MCF 10A (cell line): ENCODE results near the gene MOV10. TPM values are rescaled to one million over a fixed set of nuclear protein-coding genes. Genes with fewer than 3 reads are reported as not detected.

Experiments used
- BruUV-seq: library from RNA; stranded (reverse); fragments of 400-500 nt; replicated peaks from 2 replicates; lab custom pipeline; 2021; lab: Mats Ljungman, UMichigan
- CTCF ChIA-PET: fragments of 300-600 bp; sonication (Branson Sonifier 250); formaldehyde crosslinking; extraction: SDS; loops from one replicate; lab custom pipeline; 2021; ENCODE audit warnings: antibody characterized with exemption, inconsistent platforms; lab: Yijun Ruan, JAX
- POLR2A ChIA-PET: fragments of 300-600, 350-650 bp; sonication (Branson Sonifier 250); formaldehyde crosslinking; extraction: SDS; loops from one replicate; lab custom pipeline; 2020; ENCODE audit warnings: antibody characterized with exemption, inconsistent platforms; lab: Yijun Ruan, JAX
- DNase-seq: peaks from one replicate; pipeline ENCODE4 v3.0.0-alpha.2; 2018; ENCODE audit not compliant: unreplicated experiment
- H3K27ac Mint-ChIP-seq: one replicate; pipeline ENCODE4 v1.8.0; 2022; ENCODE audit warnings: mild to moderate bottlenecking, low read depth, mixed read lengths; ENCODE audit not compliant: unreplicated experiment
- H3K27me3 Mint-ChIP-seq: one replicate; pipeline ENCODE4 v1.8.0; 2022; ENCODE audit warnings: mixed read lengths; ENCODE audit not compliant: insufficient read depth, unreplicated experiment
- H3K36me3 Mint-ChIP-seq: one replicate; pipeline ENCODE4 v1.8.0; 2022; ENCODE audit warnings: mild to moderate bottlenecking, moderate library complexity, mixed read lengths; ENCODE audit not compliant: insufficient read depth, unreplicated experiment
- H3K4me1 Mint-ChIP-seq: one replicate; pipeline ENCODE4 v1.8.0; 2022; ENCODE audit warnings: mixed read lengths; ENCODE audit not compliant: insufficient read depth, unreplicated experiment
- H3K4me3 Mint-ChIP-seq: one replicate; pipeline ENCODE4 v1.8.0; 2022; ENCODE audit warnings: mild to moderate bottlenecking, moderate library complexity, mixed read lengths; ENCODE audit not compliant: unreplicated experiment
- H3K9me3 Mint-ChIP-seq: one replicate; pipeline ENCODE4 v1.8.0; 2022; ENCODE audit warnings: mixed read lengths; ENCODE audit not compliant: unreplicated experiment
- intact Hi-C: fragments of 100-400 bp; cut with micrococcal nuclease; formaldehyde crosslinking; loops from 2 replicates; pipeline ENCODE4 v1.14.1; 2022
- total RNA-seq: library from RNA; stranded (reverse); gene quantifications from 2 replicates; pipeline ENCODE4 v1.2.3, GENCODE V29; 2022
- TF ChIP-seq, protein P1 (sequence below): fragments of 200-600 bp; IDR thresholded peaks from one replicate; pipeline ENCODE4 v1.8.0; 2022; ENCODE audit warnings: antibody characterized with exemption, mild to moderate bottlenecking; ENCODE audit not compliant: unreplicated experiment

MOV10 gene
- total RNA-seq, 1 experiment from 2014 or later, result 55.6 TPM

DNA sequence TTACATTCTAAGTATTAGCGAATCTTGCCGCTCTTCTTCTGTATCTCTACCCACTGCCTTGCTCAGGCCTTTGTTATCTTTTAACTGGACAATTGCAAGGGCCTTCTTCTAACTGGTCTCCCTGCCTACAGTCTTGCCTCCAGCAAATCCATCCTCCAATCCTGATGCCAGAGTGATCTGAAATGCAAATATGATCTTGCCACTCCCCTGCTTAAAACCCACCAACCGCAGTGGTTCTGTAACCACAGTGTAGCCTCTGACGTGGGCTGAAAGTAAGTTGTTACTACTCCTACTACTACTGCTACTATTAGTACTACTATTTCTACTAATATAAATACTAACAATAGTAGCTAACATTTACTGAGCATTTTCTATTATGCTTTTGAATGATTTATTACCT, 12.4 kb downstream of the MOV10 start:
- no peak overlapping the region for H3K4me3 Mint-ChIP-seq
- no peaks in the 10 kb centered on the region for H3K27me3 Mint-ChIP-seq
- peaks cover 23% of the 10 kb centered on the region for H3K36me3 Mint-ChIP-seq
- POLR2A ChIA-PET, result interaction anchor here (0.5 to 7.5 kb wide), 9 partner anchors 13 to 295 kb away, joined by 3 to 85 read pairs (median 4); partner anchors contain the start of genes MOV10, PPM1J, RHOC and ST7L
- DNase-seq, result no peak
- intact Hi-C loops, result loop anchor here (1.0 kb wide), 1 partner anchor 18 kb away; no protein-coding TSS in a partner anchor
- no TSS peak for BruUV-seq
- peak overlapping the region; percentile 96 for H3K27ac Mint-ChIP-seq
- TF ChIP-seq, protein P1, sequence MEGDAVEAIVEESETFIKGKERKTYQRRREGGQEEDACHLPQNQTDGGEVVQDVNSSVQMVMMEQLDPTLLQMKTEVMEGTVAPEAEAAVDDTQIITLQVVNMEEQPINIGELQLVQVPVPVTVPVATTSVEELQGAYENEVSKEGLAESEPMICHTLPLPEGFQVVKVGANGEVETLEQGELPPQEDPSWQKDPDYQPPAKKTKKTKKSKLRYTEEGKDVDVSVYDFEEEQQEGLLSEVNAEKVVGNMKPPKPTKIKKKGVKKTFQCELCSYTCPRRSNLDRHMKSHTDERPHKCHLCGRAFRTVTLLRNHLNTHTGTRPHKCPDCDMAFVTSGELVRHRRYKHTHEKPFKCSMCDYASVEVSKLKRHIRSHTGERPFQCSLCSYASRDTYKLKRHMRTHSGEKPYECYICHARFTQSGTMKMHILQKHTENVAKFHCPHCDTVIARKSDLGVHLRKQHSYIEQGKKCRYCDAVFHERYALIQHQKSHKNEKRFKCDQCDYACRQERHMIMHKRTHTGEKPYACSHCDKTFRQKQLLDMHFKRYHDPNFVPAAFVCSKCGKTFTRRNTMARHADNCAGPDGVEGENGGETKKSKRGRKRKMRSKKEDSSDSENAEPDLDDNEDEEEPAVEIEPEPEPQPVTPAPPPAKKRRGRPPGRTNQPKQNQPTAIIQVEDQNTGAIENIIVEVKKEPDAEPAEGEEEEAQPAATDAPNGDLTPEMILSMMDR, result no peak
- peaks cover 31% of the 10 kb centered on the region for H3K4me1 Mint-ChIP-seq
- peaks cover 7% of the 10 kb centered on the region for H3K9me3 Mint-ChIP-seq
- CTCF ChIA-PET, result interaction anchor here (3.2 kb wide), 1 partner anchor 11 kb away, joined by 16 read pairs; the partner anchor contains the start of gene MOV10

DNA sequence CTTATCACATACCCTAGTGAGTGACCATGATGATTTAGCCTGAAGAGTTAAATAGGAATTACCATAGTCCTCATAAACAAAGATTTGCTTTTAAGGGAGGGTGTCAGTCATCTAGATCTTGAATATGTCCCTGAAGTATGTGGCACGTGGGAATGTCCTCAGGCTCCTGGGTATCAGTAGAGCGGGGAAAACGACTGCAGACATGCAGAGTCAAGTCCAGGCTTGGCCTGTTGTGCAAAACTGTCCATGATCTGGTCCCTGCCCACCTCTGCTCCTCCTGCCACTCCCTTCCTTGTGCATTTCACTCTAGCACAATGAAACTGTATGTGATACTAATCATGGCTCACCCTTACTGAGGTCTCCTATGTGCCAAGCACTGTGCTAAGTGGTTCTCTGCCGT, 12.9 kb downstream of the MOV10 start:
- no TSS peak for BruUV-seq
- H3K4me1 Mint-ChIP-seq, result peaks cover 31% of the 10 kb centered on the region
- no peaks in the 10 kb centered on the region for H3K27me3 Mint-ChIP-seq
- peak; percentile 93 for DNase-seq
- peaks cover 7% of the 10 kb centered on the region for H3K9me3 Mint-ChIP-seq
- H3K27ac Mint-ChIP-seq, result peak overlapping the region; percentile 96
- ChIA-PET POLR2A (interaction anchor here (0.7 to 7.5 kb wide), 6 partner anchors 13 to 270 kb away, joined by 3 to 85 read pairs (median 10); partner anchors contain the start of genes MOV10, RHOC and ST7L), CTCF (interaction anchor here (0.9 kb wide), 2 partner anchors 28 to 386 kb away, joined by 3 to 6 read pairs; partner anchors contain the start of gene LRIG2)
- TF ChIP-seq, protein P1, result no peak
- H3K4me3 Mint-ChIP-seq, result no peak overlapping the region
- H3K36me3 Mint-ChIP-seq, result peaks cover 25% of the 10 kb centered on the region
- intact Hi-C loops, result loop anchor here (1.0 kb wide), 1 partner anchor 18 kb away; no protein-coding TSS in a partner anchor

DNA sequence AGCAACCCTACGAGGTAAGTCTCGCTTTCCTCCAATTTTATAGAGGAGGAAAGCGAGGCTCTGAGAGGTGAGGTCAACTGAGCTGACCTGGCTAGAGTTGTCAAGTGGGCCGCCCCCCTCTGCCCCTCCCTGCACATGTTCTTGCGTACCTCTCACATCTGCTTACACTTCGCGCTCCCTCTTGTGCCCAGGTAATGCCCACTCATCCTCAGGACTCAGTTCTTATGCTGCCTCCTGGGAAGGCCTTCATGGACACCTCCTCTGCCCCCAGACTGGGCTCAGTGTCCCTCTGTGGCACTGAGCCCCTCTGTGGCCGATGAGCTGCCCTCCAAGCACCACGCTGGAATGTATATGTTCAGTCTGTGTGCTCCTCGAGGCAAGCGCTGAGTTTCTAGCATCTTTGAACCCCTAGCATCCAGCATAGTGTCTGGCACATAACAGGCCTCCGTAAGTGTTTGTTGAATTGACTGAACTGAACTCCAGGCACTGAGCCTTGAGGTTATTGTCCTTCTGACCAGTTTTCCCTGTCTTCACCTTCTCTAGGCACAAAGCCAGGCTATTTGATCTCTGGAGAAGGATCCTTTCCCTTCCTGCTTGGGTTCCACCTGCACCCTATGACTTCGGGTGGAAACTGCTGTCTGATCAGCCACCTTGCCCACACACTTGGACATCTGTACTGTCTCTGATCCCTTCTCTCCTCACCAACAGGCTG, 13.5 kb downstream of the MOV10 start:
- ChIA-PET POLR2A (interaction anchor here (6.6 to 7.5 kb wide), 2 partner anchors 14 kb away, joined by 75 to 85 read pairs; partner anchors contain the start of gene MOV10), CTCF (interaction anchor here (0.6 to 0.9 kb wide), 4 partner anchors 28 to 387 kb away, joined by 3 to 6 read pairs (median 4); partner anchors contain the start of gene LRIG2)
- intact Hi-C loops, result loop anchor here (1.0 kb wide), 1 partner anchor 17 kb away; no protein-coding TSS in a partner anchor
- Mint-ChIP-seq H3K27ac (peak overlapping the region; percentile 96), H3K4me3 (peak overlapping the region; percentile 45), H3K27me3 (no peaks in the 10 kb centered on the region), H3K36me3 (peaks cover 30% of the 10 kb centered on the region), H3K9me3 (peaks cover 7% of the 10 kb centered on the region), H3K4me1 (peaks cover 31% of the 10 kb centered on the region)
- no peak for DNase-seq
- BruUV-seq, result no TSS peak
- TF ChIP-seq, protein P1, result no peak

DNA sequence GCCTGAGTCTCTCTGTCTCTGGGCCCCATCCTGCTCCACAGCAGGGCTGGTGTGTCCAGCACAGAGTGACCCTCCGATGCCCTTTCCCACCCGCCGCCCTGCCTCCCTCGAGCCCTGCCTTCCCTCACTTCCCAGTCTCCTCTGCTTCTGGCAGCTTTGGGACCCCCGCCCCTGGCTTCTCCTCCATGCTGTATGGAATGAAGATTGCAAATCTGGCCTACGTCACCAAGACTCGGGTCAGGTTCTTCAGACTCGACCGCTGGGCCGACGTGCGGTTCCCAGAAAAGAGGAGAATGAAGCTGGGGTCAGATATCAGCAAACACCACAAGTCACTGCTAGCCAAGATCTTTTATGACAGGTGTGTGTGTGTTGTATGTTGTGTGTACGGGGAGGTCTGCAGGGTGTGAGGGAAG, 14.3 kb downstream of the MOV10 start:
- TF ChIP-seq, protein P1, result no peak
- Mint-ChIP-seq H3K36me3 (peaks cover 38% of the 10 kb centered on the region), H3K27me3 (no peaks in the 10 kb centered on the region), H3K9me3 (peaks cover 7% of the 10 kb centered on the region), H3K4me1 (peaks cover 31% of the 10 kb centered on the region), H3K27ac (peak overlapping the region; percentile 96), H3K4me3 (no peak overlapping the region)
- CTCF ChIA-PET, result interaction anchor here (0.6 to 1.3 kb wide), 3 partner anchors 15 to 388 kb away, joined by 3 to 4 read pairs (median 3); no protein-coding TSS in a partner anchor
- BruUV-seq, result no TSS peak
- POLR2A ChIA-PET, result interaction anchor here (6.6 to 7.5 kb wide), 2 partner anchors 13 to 15 kb away, joined by 75 to 85 read pairs; partner anchors contain the start of gene MOV10
- DNase-seq, result no peak
- intact Hi-C loops, result no loop called here
